K562 (cell line): Measurements from ENCODE around the gene ZFP62. TPM values are rescaled to one million over a fixed set of nuclear protein-coding genes. Genes with fewer than 3 reads are reported as not detected.
A peak's percentile ranks its signal among the peaks of the same experiment; 100 is the strongest.

Source experiments
- ATAC-seq: fragments of 200-7000 bp; cut with Tn5 transposase; 3 replicates; pipeline ENCODE4 v1.9.1; 2020; ENCODE audit warnings: moderate library complexity
- BruUV-seq: library from RNA; stranded (reverse); fragments of 400-500 nt; replicated peaks from 2 replicates; lab custom pipeline; 2021; lab: Mats Ljungman, UMichigan
- CTCF ChIA-PET: fragments of 300-600 bp; formaldehyde crosslinking; extraction: SDS; loops from one replicate; lab custom pipeline; 2021; ENCODE audit warnings: low intra/inter-chr PET ratio; lab: Yijun Ruan, JAX
- POLR2A ChIA-PET: fragments of 300-600, 350-650 bp; sonication (Branson Sonifier 250); formaldehyde crosslinking; extraction: SDS; loops from one replicate; lab custom pipeline; 2021; ENCODE audit warnings: antibody characterized with exemption, inconsistent platforms; lab: Yijun Ruan, JAX
- DNase-seq, 4 experiments: peaks; one replicate each; pipeline versions ENCODE4 v3.0.0 to v3.0.0-alpha.2; 2011 to 2018; ENCODE audit warnings: low spot score in 3 of 4, mixed read lengths in 3 of 4; ENCODE audit errors: extremely low read depth in 1 of 4
- FAIRE-seq: peaks from 2 replicates; lab custom pipeline; 2011; peaks lifted over from hg19 to GRCh38; lab: Jason Lieb, UNC
- H2AFZ ChIP-seq: 2 replicates; pipeline ENCODE4 v1.6.0; 2011; ENCODE audit warnings: low read depth, low read length, control low read depth, inconsistent platforms
- H3K27ac ChIP-seq: fragments of 200-600 bp; 3 replicates; pipeline ENCODE4 v1.8.0; 2011; ENCODE audit warnings: low read depth, mild to moderate bottlenecking, control low read depth, inconsistent platforms, low read length, moderate library complexity, mixed read lengths; ENCODE audit errors: extremely low read depth
- H3K27me3 ChIP-seq, 2 experiments: fragments of 300-600 bp in 1 of 2; 2 replicates in 1 of 2; 3 replicates in 1 of 2; pipeline versions ENCODE4 v1.6.0 to v1.8.0; 2011; ENCODE audit warnings: inconsistent platforms in 2 of 2, low read length in 2 of 2, mild to moderate bottlenecking in 1 of 2, mixed read lengths in 1 of 2, moderate library complexity in 1 of 2; ENCODE audit not compliant: control insufficient read depth in 2 of 2, insufficient read depth in 2 of 2
- H3K36me3 ChIP-seq: fragments of 300-600 bp; 3 replicates; pipeline ENCODE4 v1.8.0; 2011; ENCODE audit warnings: mild to moderate bottlenecking, low read length, inconsistent platforms; ENCODE audit not compliant: control insufficient read depth, insufficient read depth
- H3K4me1 ChIP-seq, 2 experiments: fragments of 200-600 bp in 1 of 2; replicated peaks in 1 of 2; 2 replicates in 1 of 2; 3 replicates in 1 of 2; pipeline versions ENCODE4 v1.5.1 to v1.8.0; 2011; ENCODE audit warnings: inconsistent platforms in 2 of 2, low read length in 2 of 2, mild to moderate bottlenecking in 1 of 2, mixed read lengths in 1 of 2, moderate library complexity in 1 of 2; ENCODE audit not compliant: control insufficient read depth in 2 of 2, insufficient read depth in 2 of 2
- H3K4me2 ChIP-seq: 2 replicates; pipeline ENCODE4 v1.6.1; 2011; ENCODE audit warnings: low read length, control low read depth, inconsistent platforms, mixed read lengths; ENCODE audit not compliant: insufficient read depth
- H3K4me3 ChIP-seq: fragments of 200-600 bp; sonication (generic), shearing (Covaris generic); 2 replicates; pipeline ENCODE4 v1.5.1; 2016; ENCODE audit warnings: control low read depth, inconsistent platforms
- H3K79me2 ChIP-seq: fragments of 200-600 bp; 3 replicates; pipeline ENCODE4 v1.8.0; 2011; ENCODE audit warnings: low read length, inconsistent platforms; ENCODE audit not compliant: control insufficient read depth, insufficient read depth
- H3K9ac ChIP-seq, 2 experiments: 2 replicates each; pipeline versions ENCODE4 v1.6.0 to v1.6.1; 2011; ENCODE audit warnings: low read depth in 2 of 2, low read length in 2 of 2, control low read depth in 1 of 2, inconsistent platforms in 1 of 2, mild to moderate bottlenecking in 1 of 2, mixed read lengths in 1 of 2; ENCODE audit not compliant: insufficient read depth in 1 of 2
- H3K9me1 ChIP-seq: one replicate; pipeline ENCODE4 v1.6.0; 2011; ENCODE audit warnings: inconsistent platforms, mild to moderate bottlenecking, low read length, moderate library complexity; ENCODE audit not compliant: control insufficient read depth, insufficient read depth
- H3K9me3 ChIP-seq: replicated peaks from 2 replicates; pipeline ENCODE4 v1.5.1; 2011; ENCODE audit warnings: low read depth, low read length, inconsistent platforms; ENCODE audit not compliant: control insufficient read depth, insufficient read depth
- H4K20me1 ChIP-seq: replicated peaks from 2 replicates; pipeline ENCODE4 v1.6.1; 2011; ENCODE audit warnings: low read length, inconsistent platforms, mixed read lengths; ENCODE audit not compliant: control insufficient read depth, insufficient read depth
- CTBP1 ChIP-seq: fragments of 450-650 bp; IDR thresholded peaks from 2 replicates; pipeline ENCODE4 v1.6.1; 2016; ENCODE audit warnings: borderline replicate concordance
- HMG20B ChIP-seq: fragments of 250-450 bp; sonication (Bioruptor Pico); IDR thresholded peaks from 2 replicates; pipeline ENCODE4 v1.5.0; 2021; ENCODE audit warnings: mild to moderate bottlenecking
- JUN ChIP-seq, 2 experiments: sonication (generic) in 1 of 2; formaldehyde crosslinking in 1 of 2; IDR thresholded peaks; 2 replicates each; pipeline versions ENCODE4 v1.6.1 to v1.8.0; 2012 to 2022; ENCODE audit warnings: borderline replicate concordance in 2 of 2, mild to moderate bottlenecking in 2 of 2, improper control_type of control experiment in 1 of 2, low read depth in 1 of 2, low read length in 1 of 2, missing genetic modification reagents in 1 of 2
- RAD21 ChIP-seq, 2 experiments: fragments of 250-450 bp in 1 of 2; fragments of 450-650 bp in 1 of 2; sonication (Bioruptor Pico) in 1 of 2; formaldehyde crosslinking in 1 of 2; IDR thresholded peaks in 1 of 2; conservative IDR thresholded peaks in 1 of 2; 2 replicates each; pipeline versions ENCODE4 v1.4.0 to v1.8.0; 2020 to 2022; ENCODE audit warnings: mild to moderate bottlenecking in 2 of 2, moderate library complexity in 1 of 2
- SMC3 ChIP-seq: conservative IDR thresholded peaks from 2 replicates; pipeline ENCODE4 v1.6.1; 2011; ENCODE audit warnings: low read depth, low read length, improper control_type of control experiment; ENCODE audit not compliant: insufficient read depth
- STAG1 ChIP-seq: sonication (generic); formaldehyde crosslinking; IDR thresholded peaks from 2 replicates; pipeline ENCODE4 v1.5.0; 2020; ENCODE audit warnings: missing genetic modification reagents, borderline replicate concordance
- TEAD4 ChIP-seq, 2 experiments: sonication (generic) in 1 of 2; formaldehyde crosslinking in 1 of 2; IDR thresholded peaks; 2 replicates each; pipeline versions ENCODE4 v1.6.1 to v1.8.0; 2012 to 2022; ENCODE audit warnings: borderline replicate concordance in 1 of 2, inconsistent platforms in 1 of 2, low read length in 1 of 2, mild to moderate bottlenecking in 1 of 2, missing genetic modification reagents in 1 of 2
- ZFP1 ChIP-seq: fragments of 450-650 bp; formaldehyde crosslinking; IDR thresholded peaks from 2 replicates; pipeline ENCODE4 v1.4.0; 2020; ENCODE audit warnings: mild to moderate bottlenecking, mixed read lengths
- WGBS: fragments of 100-300 bp; shearing (Covaris generic); methylation state at CpG from one replicate; pipeline ENCODE4 v1.1.6; 2016; ENCODE audit warnings: low coverage, mixed read lengths; ENCODE audit not compliant: insufficient coverage; ENCODE audit errors: missing lambda C conversion rate; 5-methylcytosine and 5-hydroxymethylcytosine counted together
- in situ Hi-C: fragments of 300-500 bp; cut with MboI; formaldehyde crosslinking; loops from 4 replicates; pipeline ENCODE4 v1.15.0; 2018; ENCODE audit warnings: inconsistent platforms, mixed read lengths
- intact Hi-C: fragments of 100-400 bp; cut with micrococcal nuclease; formaldehyde crosslinking; loops from 2 replicates; pipeline ENCODE4 v1.14.2; 2022
- polyA plus RNA-seq, 8 experiments: library from polyadenylated mRNA; depleted of rRNA in 4 of 8; stranded (reverse) in 5 of 8; unstranded in 3 of 8; fragments of >200 nt; fragmentation: Nextera tagmentation in 2 of 8; fragmentation: Illumina TruSeq in 1 of 8; extraction: Ambion mirVana in 2 of 8; extraction: Trizol in 1 of 8; gene quantifications; 2 replicates each; pipeline versions ENCODE4 v1.2.1 to v1.2.3, GENCODE V29; 2011 to 2014; ENCODE audit warnings: inconsistent platforms in 1 of 8, missing spikeins in 1 of 8
- total RNA-seq, 7 experiments: library from RNA; depleted of rRNA in 6 of 7; stranded (reverse); fragments of >200 nt in 6 of 7; fragmentation: Illumina TruSeq in 2 of 7; extraction: Trizol in 2 of 7; gene quantifications; 2 replicates each; pipeline versions ENCODE4 v1.2.1 to v1.2.3, GENCODE V29; 2011 to 2021; ENCODE audit warnings: low replicate concordance in 1 of 7
- TF ChIP-seq, protein P1 (sequence below): sonication (generic); formaldehyde crosslinking; IDR thresholded peaks from 2 replicates; pipeline ENCODE4 v1.8.1; 2023; ENCODE audit warnings: mild to moderate bottlenecking, missing genetic modification reagents
- TF ChIP-seq, protein P2 (sequence below): IDR thresholded peaks from 3 replicates; pipeline ENCODE4 v1.6.1; 2011; ENCODE audit warnings: borderline replicate concordance, mild to moderate bottlenecking, moderate library complexity; ENCODE audit not compliant: insufficient read length; ENCODE audit errors: extremely low read depth
- TF ChIP-seq, protein P3 (sequence below): sonication (generic); formaldehyde crosslinking; IDR thresholded peaks from 2 replicates; pipeline ENCODE4 v1.8.0; 2022; ENCODE audit warnings: missing genetic modification reagents, mild to moderate bottlenecking, moderate library complexity, borderline replicate concordance
- TF ChIP-seq, protein P4 (sequence below), 3 experiments: IDR thresholded peaks in 2 of 3; conservative IDR thresholded peaks in 1 of 3; 2 replicates each; pipeline ENCODE4 v1.5.1; 2011 to 2012; ENCODE audit warnings: low read length in 3 of 3, mild to moderate bottlenecking in 3 of 3, control low read depth in 2 of 3, improper control_type of control experiment in 1 of 3, inconsistent platforms in 1 of 3, low read depth in 1 of 3, mixed read lengths in 1 of 3, moderate library complexity in 1 of 3; ENCODE audit not compliant: insufficient read depth in 2 of 3

The ZFP62 gene
- total and polyA plus RNA-seq, 9 of the 15 experiments (the other 6 are each of a cell fraction or from before 2014, with no cell fraction given): 12.2 to 37.5 (median 25.0) TPM

DNA sequence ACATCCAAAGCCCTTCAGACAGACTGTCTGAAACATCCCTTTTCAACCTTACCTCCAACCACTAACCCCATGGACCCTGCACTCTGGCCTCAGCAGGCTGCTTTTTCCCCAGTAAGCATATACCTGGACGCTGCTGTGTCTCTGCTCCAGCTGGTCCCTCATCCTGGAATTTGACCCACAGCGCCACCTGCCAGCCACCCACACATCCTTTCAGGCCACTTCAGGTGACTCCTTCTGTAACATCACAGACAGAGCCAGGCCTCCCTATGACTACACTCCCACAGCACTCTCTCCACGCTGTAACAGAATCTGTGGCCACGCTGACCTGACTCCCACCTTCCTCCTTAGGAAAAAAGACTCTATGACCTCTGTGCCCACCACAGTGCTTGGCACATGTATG lies 61.9 kb downstream of the ZFP62 start:
- Histone ChIP-seq H3K4me1 (peaks cover 38 to 42% of the 10 kb centered on the region in 2 experiments), H3K27ac (no peak overlapping the region), H3K79me2 (peaks cover 96% of the 10 kb centered on the region), H3K9me3 (no peaks in the 10 kb centered on the region), H3K36me3 (peaks cover 59% of the 10 kb centered on the region), H3K27me3 (no peaks in the 10 kb centered on the region), H3K9ac (peak overlapping the region in 1 of 2 experiments; percentile 11; a peak in 1 of 4 replicates), H3K9me1 (peaks cover 17% of the 10 kb centered on the region), H4K20me1 (peaks cover 40% of the 10 kb centered on the region), H2AFZ (no peak overlapping the region), H3K4me3 (no peak overlapping the region), H3K4me2 (no peak overlapping the region)
- 60% methylated on average over 4 of the region's 4 CpGs for WGBS
- intact Hi-C loops: no loop called here
- ChIA-PET POLR2A (interaction anchor here (0.8 kb wide), 1 partner anchor 76 kb away, joined by 3 read pairs; no protein-coding TSS in a partner anchor), CTCF (no interaction called here)
- peak in 1 of 4 experiments; percentile 34 for DNase-seq
- no peak for ATAC-seq
- FAIRE-seq: no peak
- in situ Hi-C loops: no loop called here
- BruUV-seq: no TSS peak
- TF ChIP-seq TEAD4 (IDR thresholded peaks at IDR 0.05; ENCODE audit: low read length) (peak; percentile 45), TEAD4 (CRISPR knock-in tag; IDR thresholded peaks at IDR 0.05; ENCODE audit: borderline replicate concordance) (no peak), STAG1 (CRISPR knock-in tag) (0 out of 2 replicates have a peak, but pooled peaks have one; percentile 23), ZFP1 (CRISPR knock-in tag) (no peak), RAD21 (CRISPR knock-in tag; conservative IDR thresholded peaks at IDR 0.05 in 1 of 2, IDR thresholded peaks at IDR 0.05 in 1 of 2) (peak in 1 of 2 experiments; percentile 47; a peak in 1 of 4 replicates), HMG20B (CRISPR knock-in tag) (no peak), JUN (IDR thresholded peaks at IDR 0.05; ENCODE audit: borderline replicate concordance, low read depth, low read length) (no peak), JUN (CRISPR knock-in tag; IDR thresholded peaks at IDR 0.05; ENCODE audit: borderline replicate concordance) (no peak), SMC3 (peak; percentile 35; the same call in 1 of the 2 replicates), CTBP1 (0 out of 2 replicates have a peak, but pooled peaks have one; percentile 40)
- TF ChIP-seq, protein P1, sequence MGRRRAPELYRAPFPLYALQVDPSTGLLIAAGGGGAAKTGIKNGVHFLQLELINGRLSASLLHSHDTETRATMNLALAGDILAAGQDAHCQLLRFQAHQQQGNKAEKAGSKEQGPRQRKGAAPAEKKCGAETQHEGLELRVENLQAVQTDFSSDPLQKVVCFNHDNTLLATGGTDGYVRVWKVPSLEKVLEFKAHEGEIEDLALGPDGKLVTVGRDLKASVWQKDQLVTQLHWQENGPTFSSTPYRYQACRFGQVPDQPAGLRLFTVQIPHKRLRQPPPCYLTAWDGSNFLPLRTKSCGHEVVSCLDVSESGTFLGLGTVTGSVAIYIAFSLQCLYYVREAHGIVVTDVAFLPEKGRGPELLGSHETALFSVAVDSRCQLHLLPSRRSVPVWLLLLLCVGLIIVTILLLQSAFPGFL (CRISPR knock-in tag): no peak
- TF ChIP-seq, protein P2, sequence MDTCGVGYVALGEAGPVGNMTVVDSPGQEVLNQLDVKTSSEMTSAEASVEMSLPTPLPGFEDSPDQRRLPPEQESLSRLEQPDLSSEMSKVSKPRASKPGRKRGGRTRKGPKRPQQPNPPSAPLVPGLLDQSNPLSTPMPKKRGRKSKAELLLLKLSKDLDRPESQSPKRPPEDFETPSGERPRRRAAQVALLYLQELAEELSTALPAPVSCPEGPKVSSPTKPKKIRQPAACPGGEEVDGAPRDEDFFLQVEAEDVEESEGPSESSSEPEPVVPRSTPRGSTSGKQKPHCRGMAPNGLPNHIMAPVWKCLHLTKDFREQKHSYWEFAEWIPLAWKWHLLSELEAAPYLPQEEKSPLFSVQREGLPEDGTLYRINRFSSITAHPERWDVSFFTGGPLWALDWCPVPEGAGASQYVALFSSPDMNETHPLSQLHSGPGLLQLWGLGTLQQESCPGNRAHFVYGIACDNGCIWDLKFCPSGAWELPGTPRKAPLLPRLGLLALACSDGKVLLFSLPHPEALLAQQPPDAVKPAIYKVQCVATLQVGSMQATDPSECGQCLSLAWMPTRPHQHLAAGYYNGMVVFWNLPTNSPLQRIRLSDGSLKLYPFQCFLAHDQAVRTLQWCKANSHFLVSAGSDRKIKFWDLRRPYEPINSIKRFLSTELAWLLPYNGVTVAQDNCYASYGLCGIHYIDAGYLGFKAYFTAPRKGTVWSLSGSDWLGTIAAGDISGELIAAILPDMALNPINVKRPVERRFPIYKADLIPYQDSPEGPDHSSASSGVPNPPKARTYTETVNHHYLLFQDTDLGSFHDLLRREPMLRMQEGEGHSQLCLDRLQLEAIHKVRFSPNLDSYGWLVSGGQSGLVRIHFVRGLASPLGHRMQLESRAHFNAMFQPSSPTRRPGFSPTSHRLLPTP: no peak
- TF ChIP-seq, protein P3, sequence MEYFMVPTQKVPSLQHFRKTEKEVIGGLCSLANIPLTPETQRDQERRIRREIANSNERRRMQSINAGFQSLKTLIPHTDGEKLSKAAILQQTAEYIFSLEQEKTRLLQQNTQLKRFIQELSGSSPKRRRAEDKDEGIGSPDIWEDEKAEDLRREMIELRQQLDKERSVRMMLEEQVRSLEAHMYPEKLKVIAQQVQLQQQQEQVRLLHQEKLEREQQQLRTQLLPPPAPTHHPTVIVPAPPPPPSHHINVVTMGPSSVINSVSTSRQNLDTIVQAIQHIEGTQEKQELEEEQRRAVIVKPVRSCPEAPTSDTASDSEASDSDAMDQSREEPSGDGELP: peak; percentile 81
- TF ChIP-seq, protein P4, sequence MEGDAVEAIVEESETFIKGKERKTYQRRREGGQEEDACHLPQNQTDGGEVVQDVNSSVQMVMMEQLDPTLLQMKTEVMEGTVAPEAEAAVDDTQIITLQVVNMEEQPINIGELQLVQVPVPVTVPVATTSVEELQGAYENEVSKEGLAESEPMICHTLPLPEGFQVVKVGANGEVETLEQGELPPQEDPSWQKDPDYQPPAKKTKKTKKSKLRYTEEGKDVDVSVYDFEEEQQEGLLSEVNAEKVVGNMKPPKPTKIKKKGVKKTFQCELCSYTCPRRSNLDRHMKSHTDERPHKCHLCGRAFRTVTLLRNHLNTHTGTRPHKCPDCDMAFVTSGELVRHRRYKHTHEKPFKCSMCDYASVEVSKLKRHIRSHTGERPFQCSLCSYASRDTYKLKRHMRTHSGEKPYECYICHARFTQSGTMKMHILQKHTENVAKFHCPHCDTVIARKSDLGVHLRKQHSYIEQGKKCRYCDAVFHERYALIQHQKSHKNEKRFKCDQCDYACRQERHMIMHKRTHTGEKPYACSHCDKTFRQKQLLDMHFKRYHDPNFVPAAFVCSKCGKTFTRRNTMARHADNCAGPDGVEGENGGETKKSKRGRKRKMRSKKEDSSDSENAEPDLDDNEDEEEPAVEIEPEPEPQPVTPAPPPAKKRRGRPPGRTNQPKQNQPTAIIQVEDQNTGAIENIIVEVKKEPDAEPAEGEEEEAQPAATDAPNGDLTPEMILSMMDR (IDR thresholded peaks at IDR 0.05 in 2 of 3, conservative IDR thresholded peaks at IDR 0.05 in 1 of 3; ENCODE audit: insufficient read depth in 2 of 3, low read depth in 1 of 3, low read length in 3 of 3): peak; percentile 40 to 68 (median 54)
